C4-2B (cell line): ENCODE results near the gene SP2.

Experiments used
- CTCF ChIP-seq: fragments of 450-650 bp; conservative IDR thresholded peaks from 2 replicates; pipeline ENCODE4 v1.5.1; 2017; ENCODE audit warnings: mild to moderate bottlenecking
- ZFX ChIP-seq: fragments of 450-650 bp; IDR thresholded peaks from 2 replicates; pipeline ENCODE4 v1.6.1; 2017

- TF ChIP-seq CTCF, result no peak
- no peak for TF ChIP-seq ZFX
Observed at GRCh38 chr17:47864791-47865216, 31.2 kb upstream of the SP2 start.
